Fibroblast of lung (primary cell): ENCODE results near the gene ASTN2. TPM values are rescaled to one million over a fixed set of nuclear protein-coding genes. Genes with fewer than 3 reads are reported as not detected.

Experiments used
- DNase-seq, 2 donors: peaks; one replicate each; pipeline versions ENCODE4 v3.0.0 to v3.0.0-alpha.2; 2010; ENCODE audit warnings: low read depth in 2 of 2
- H2AFZ ChIP-seq: 2 replicates; pipeline ENCODE4 v1.5.1; 2012; ENCODE audit warnings: low read length, control low read depth, inconsistent platforms
- H3K27ac ChIP-seq: 2 replicates; pipeline ENCODE4 v1.5.1; 2011; ENCODE audit warnings: low read length, control low read depth; ENCODE audit not compliant: insufficient read depth
- H3K27me3 ChIP-seq: 2 replicates; pipeline ENCODE4 v1.5.1; 2011; ENCODE audit warnings: mild to moderate bottlenecking, low read length; ENCODE audit not compliant: control insufficient read depth, insufficient read depth
- H3K36me3 ChIP-seq: 2 replicates; pipeline ENCODE4 v1.5.1; 2011; ENCODE audit warnings: low read length; ENCODE audit not compliant: control insufficient read depth, insufficient read depth
- H3K4me1 ChIP-seq: 2 replicates; pipeline ENCODE4 v1.5.1; 2011; ENCODE audit warnings: low read length; ENCODE audit not compliant: control insufficient read depth, insufficient read depth; ENCODE audit errors: extremely low read depth
- H3K4me2 ChIP-seq: 2 replicates; pipeline ENCODE4 v1.5.1; 2011; ENCODE audit warnings: low read length, control low read depth; ENCODE audit not compliant: insufficient read depth; ENCODE audit errors: extremely low read depth
- H3K4me3 ChIP-seq, 4 experiments: fragments of 200-600 bp in 1 of 4; sonication (generic) in 1 of 4; replicated peaks in 1 of 4; 2 replicates each; pipeline ENCODE4 v1.5.1; 2011 to 2016; ENCODE audit warnings: low read length in 4 of 4, low read depth in 3 of 4, mild to moderate bottlenecking in 3 of 4, control low read depth in 2 of 4, inconsistent platforms in 1 of 4, mixed read lengths in 1 of 4; ENCODE audit not compliant: insufficient read depth in 1 of 4; ENCODE audit errors: control extremely low read depth in 1 of 4
- H3K79me2 ChIP-seq: 2 replicates; pipeline ENCODE4 v1.5.1; 2012; ENCODE audit warnings: mild to moderate bottlenecking, low read length, inconsistent platforms; ENCODE audit not compliant: control insufficient read depth, insufficient read depth
- H3K9ac ChIP-seq: 2 replicates; pipeline ENCODE4 v1.5.1; 2011; ENCODE audit warnings: mild to moderate bottlenecking, low read length, control low read depth; ENCODE audit not compliant: insufficient read depth
- H3K9me3 ChIP-seq: 2 replicates; pipeline ENCODE4 v1.5.1; 2012; ENCODE audit warnings: low read depth, low read length; ENCODE audit not compliant: control insufficient read depth, insufficient read depth
- H4K20me1 ChIP-seq: 2 replicates; pipeline ENCODE4 v1.5.1; 2011; ENCODE audit warnings: low read length; ENCODE audit not compliant: control insufficient read depth, insufficient read depth; ENCODE audit errors: extremely low read depth
- EZH2 ChIP-seq: IDR thresholded peaks from 2 replicates; pipeline ENCODE4 v1.5.1; 2012; ENCODE audit warnings: low read length, control low read depth, mild to moderate bottlenecking; ENCODE audit errors: missing control alignments
- polyA plus RNA-seq, 2 donors: library from polyadenylated mRNA; depleted of rRNA in 1 of 2; stranded (reverse) in 1 of 2; unstranded in 1 of 2; fragments of >200 nt; gene quantifications; 2 replicates each; pipeline ENCODE4 v1.2.1, GENCODE V29; 2011 to 2012; ENCODE audit warnings: missing spikeins in 1 of 2
- total RNA-seq: library from RNA; depleted of rRNA; stranded (reverse); fragments of >200 nt; gene quantifications from 2 replicates; pipeline ENCODE4 v1.2.1, GENCODE V29; 2014
- TF ChIP-seq, protein P1 (sequence below), 2 donors: IDR thresholded peaks in 1 of 2; conservative IDR thresholded peaks in 1 of 2; 1 replicate in 1 of 2; 2 replicates in 1 of 2; pipeline ENCODE4 v1.5.1; 2011 to 2012; ENCODE audit warnings: low read length in 2 of 2, control low read depth in 1 of 2, inconsistent platforms in 1 of 2, low read depth in 1 of 2, mild to moderate bottlenecking in 1 of 2

ASTN2 gene
- total and polyA plus RNA-seq, 2 donors (not counting 1 experiment from before 2014, with no cell fraction given), result 2.2 to 19.2 TPM

DNA sequence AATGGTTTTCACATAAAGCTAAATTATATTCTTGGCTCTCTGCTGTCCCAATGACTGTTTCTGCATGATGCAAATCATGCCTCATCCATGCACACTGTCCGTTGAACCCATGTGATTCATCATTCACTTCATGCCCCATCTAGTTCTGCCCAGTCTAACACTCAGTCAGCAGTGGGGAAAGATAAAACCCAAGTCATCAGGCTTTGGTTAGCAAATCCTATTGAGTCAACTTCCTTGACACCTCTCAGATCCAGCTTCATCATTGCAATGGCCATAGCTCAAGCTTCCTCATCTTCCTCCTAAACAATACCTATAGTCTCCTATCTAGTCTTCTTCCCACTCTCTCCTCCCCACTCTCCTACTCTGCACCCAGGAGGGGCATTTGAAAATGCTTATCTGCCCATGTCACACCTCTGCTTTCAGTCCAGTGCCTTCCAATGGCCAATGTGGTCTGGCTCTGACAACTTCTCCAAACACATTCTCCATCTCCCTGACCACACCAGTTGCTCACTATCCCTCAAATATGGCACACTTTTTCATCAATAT is 993.8 kb downstream of the ASTN2 start:
- no peaks in the 10 kb centered on the region for H3K36me3 ChIP-seq
- no peak overlapping the region for H3K9ac ChIP-seq
- peak in 1 of 2 donors; percentile 14 for DNase-seq
- no peak overlapping the region for H3K4me2 ChIP-seq
- TF ChIP-seq EZH2, result no peak
- TF ChIP-seq, protein P1, sequence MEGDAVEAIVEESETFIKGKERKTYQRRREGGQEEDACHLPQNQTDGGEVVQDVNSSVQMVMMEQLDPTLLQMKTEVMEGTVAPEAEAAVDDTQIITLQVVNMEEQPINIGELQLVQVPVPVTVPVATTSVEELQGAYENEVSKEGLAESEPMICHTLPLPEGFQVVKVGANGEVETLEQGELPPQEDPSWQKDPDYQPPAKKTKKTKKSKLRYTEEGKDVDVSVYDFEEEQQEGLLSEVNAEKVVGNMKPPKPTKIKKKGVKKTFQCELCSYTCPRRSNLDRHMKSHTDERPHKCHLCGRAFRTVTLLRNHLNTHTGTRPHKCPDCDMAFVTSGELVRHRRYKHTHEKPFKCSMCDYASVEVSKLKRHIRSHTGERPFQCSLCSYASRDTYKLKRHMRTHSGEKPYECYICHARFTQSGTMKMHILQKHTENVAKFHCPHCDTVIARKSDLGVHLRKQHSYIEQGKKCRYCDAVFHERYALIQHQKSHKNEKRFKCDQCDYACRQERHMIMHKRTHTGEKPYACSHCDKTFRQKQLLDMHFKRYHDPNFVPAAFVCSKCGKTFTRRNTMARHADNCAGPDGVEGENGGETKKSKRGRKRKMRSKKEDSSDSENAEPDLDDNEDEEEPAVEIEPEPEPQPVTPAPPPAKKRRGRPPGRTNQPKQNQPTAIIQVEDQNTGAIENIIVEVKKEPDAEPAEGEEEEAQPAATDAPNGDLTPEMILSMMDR (conservative IDR thresholded peaks at IDR 0.05 in 1 of 2, IDR thresholded peaks at IDR 0.05 in 1 of 2; ENCODE audit: low read depth in 1 of 2, low read length in 2 of 2), result no peak
- H3K27ac ChIP-seq, result no peak overlapping the region
- no peaks in the 10 kb centered on the region for H4K20me1 ChIP-seq
- no peak overlapping the region for H3K4me3 ChIP-seq
- H3K9me3 ChIP-seq, result no peaks in the 10 kb centered on the region
- H3K27me3 ChIP-seq, result no peaks in the 10 kb centered on the region
- H3K4me1 ChIP-seq, result no peaks in the 10 kb centered on the region
- no peak overlapping the region for H2AFZ ChIP-seq
- no peaks in the 10 kb centered on the region for H3K79me2 ChIP-seq

DNA sequence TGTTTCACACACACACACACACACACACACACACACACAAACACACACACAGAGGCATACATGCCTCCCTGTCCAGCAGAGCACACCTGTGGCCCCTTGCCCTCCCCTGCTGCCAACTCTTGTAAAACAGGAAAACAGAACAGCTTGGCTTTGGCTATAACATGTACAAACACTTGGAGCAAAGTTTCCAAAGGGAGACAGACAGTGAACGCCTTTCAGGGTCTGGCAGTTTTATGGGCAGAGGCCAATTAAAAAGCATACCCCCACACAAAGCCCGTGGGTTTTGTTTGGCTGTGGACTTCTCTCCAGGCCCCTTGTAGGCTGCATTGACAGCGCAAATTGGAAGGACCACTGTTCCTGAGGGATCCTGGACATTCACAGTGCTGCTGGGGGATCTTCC is 995.7 kb downstream of the ASTN2 start:
- Histone ChIP-seq H3K79me2 (no peaks in the 10 kb centered on the region), H3K27me3 (no peaks in the 10 kb centered on the region), H3K36me3 (no peaks in the 10 kb centered on the region), H3K27ac (no peak overlapping the region), H3K4me2 (no peak overlapping the region), H3K9me3 (no peaks in the 10 kb centered on the region), H3K4me3 (no peak overlapping the region), H2AFZ (no peak overlapping the region), H3K4me1 (no peaks in the 10 kb centered on the region), H4K20me1 (no peaks in the 10 kb centered on the region), H3K9ac (no peak overlapping the region)
- DNase-seq, result no peak
- TF ChIP-seq EZH2, result no peak

DNA sequence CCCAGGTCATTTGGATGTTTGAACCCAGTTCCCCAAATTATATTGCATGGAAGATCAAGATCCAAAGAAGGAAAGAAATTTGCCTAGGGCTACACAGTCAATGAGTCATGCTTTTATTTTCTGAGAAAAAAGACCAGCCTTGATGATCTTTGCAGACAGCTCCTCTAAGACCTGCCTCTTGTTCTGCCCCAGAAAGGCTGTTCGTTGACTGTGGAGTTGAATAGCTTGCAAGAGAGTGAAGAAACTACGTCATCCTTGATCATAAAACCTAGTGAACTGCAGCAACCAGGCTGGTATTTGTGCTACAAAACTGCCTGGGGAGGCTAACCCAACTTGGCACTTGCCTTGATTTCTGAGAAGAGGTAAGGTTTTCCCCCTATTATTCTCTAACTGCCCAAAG is 997.4 kb downstream of the ASTN2 start:
- DNase-seq, result peak in 1 of 2 donors; percentile 3
- H3K27ac ChIP-seq, result no peak overlapping the region
- no peaks in the 10 kb centered on the region for H3K79me2 ChIP-seq
- no peaks in the 10 kb centered on the region for H4K20me1 ChIP-seq
- H3K27me3 ChIP-seq, result no peaks in the 10 kb centered on the region
- H2AFZ ChIP-seq, result no peak overlapping the region
- H3K9ac ChIP-seq, result no peak overlapping the region
- no peaks in the 10 kb centered on the region for H3K4me1 ChIP-seq
- no peak overlapping the region for H3K4me3 ChIP-seq
- no peaks in the 10 kb centered on the region for H3K9me3 ChIP-seq
- H3K36me3 ChIP-seq, result no peaks in the 10 kb centered on the region
- TF ChIP-seq EZH2, result no peak
- TF ChIP-seq, protein P1 (conservative IDR thresholded peaks at IDR 0.05 in 1 of 2, IDR thresholded peaks at IDR 0.05 in 1 of 2; ENCODE audit: low read depth in 1 of 2, low read length in 2 of 2), result no peak
- H3K4me2 ChIP-seq, result no peak overlapping the region
